DND-41 (cell line): ENCODE measurements around the gene UBE2E1.

Experiments used
- EZH2 ChIP-seq: IDR thresholded peaks from 3 replicates; pipeline ENCODE4 v1.6.1; 2012; ENCODE audit warnings: borderline replicate concordance, low read depth, mild to moderate bottlenecking, moderate library complexity, low read length, inconsistent platforms; ENCODE audit not compliant: severe bottlenecking
- TF ChIP-seq, protein P1 (sequence below): IDR thresholded peaks from 2 replicates; pipeline ENCODE4 v1.5.1; 2012; ENCODE audit warnings: borderline replicate concordance, low read length, moderate library complexity, mild to moderate bottlenecking; ENCODE audit not compliant: poor library complexity, severe bottlenecking; ENCODE audit errors: extremely low read depth

DNA sequence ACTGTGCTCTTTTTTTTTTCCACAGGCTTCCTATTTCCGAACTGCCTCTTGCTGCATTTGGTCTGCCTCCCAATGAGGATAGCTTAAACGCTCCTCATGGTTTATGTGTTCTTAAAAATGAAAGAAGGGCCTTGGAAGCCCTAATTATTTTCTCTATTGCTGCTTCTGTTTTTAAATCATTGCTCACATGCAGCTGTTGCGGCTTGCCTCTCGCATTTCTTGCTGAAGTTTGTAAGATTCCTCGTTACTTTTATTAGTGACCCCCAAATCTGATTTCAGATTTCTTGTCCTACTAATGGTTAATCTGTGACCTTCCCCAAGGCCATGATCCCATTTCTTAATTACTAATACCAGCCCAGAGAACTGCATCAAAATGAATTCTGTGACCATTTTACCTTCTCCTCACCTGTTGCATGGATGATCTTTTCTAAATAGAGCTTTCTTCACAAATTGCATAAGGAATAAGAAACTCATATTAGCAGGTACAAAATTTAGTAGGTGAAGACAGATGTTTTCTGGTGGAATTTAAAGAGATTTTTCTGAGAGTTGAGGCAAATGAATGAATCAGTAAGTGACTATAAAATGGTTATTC lies 1.8 kb downstream of the UBE2E1 start:
- TF ChIP-seq, protein P1, sequence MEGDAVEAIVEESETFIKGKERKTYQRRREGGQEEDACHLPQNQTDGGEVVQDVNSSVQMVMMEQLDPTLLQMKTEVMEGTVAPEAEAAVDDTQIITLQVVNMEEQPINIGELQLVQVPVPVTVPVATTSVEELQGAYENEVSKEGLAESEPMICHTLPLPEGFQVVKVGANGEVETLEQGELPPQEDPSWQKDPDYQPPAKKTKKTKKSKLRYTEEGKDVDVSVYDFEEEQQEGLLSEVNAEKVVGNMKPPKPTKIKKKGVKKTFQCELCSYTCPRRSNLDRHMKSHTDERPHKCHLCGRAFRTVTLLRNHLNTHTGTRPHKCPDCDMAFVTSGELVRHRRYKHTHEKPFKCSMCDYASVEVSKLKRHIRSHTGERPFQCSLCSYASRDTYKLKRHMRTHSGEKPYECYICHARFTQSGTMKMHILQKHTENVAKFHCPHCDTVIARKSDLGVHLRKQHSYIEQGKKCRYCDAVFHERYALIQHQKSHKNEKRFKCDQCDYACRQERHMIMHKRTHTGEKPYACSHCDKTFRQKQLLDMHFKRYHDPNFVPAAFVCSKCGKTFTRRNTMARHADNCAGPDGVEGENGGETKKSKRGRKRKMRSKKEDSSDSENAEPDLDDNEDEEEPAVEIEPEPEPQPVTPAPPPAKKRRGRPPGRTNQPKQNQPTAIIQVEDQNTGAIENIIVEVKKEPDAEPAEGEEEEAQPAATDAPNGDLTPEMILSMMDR, result no peak
- TF ChIP-seq EZH2, result no peak
